ENCODE measurements around the gene RTN4.
A peak's percentile ranks its signal among the peaks of the same experiment; 100 is the strongest.
"Not testable (repeated sequence)": the region's sequence is repeated elsewhere in the genome, so short reads cannot be mapped to it uniquely, and the experiment has no call there.

RTN4 gene

GRCh38 chr2:55003706-55004639, 46.3 kb downstream of the RTN4 start:
- DNase-seq, result no peak

GRCh38 chr2:55001716-55002115, 48.5 kb downstream of the RTN4 start:
- DNase-seq, result no peak

GRCh38 chr2:55000341-55000740, 49.9 kb downstream of the RTN4 start:
- no peak for DNase-seq

GRCh38 chr2:54999182-54999581, 51.1 kb downstream of the RTN4 start:
- DNase-seq, result no peak

DNA sequence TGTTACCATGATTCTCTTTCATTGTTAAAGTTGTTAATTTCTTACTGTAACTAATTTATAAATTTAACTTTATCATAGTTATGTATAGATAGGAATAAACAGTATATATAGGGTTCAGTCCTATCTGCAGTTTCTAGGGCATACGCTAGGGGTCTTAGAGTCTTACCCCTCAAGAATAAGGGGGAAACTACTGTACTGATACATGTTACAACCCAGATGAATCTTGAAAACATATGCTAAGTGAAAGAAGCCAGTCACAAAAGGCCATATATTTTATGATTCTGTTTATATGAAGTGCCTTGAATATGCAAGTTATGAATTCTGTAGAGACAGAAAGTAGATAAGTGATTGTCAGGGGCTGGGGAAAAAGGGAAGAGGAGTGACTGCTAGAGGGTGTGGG, 52.4 kb downstream of the RTN4 start:
- DNase-seq, result no peak

GRCh38 chr2:54995553-54995952, 54.7 kb downstream of the RTN4 start:
- DNase-seq, result no peak

- not testable (repeated sequence) for DNase-seq
Measured at GRCh38 chr2:54990694-54991093, 59.6 kb downstream of the RTN4 start.

DNA sequence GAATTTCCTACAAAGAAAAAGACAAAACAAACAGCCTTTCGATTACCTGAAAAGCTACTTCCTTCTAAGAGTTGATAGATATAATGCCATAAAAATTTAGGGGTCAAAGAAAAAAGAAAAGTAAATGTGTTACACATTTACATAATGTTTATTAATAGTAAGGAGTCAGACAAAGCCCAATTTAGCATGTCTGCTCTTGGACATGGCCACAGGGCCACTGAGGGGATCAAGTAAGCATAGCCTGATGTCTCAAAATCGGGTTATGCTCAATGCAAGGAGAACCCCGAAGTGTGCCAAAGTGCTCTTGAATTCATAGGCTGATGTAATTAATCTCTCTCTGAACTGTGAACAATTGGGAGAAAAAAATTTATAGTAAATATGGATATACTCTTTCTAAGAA, 61.6 kb downstream of the RTN4 start:
- DNase-seq, result no peak

DNA sequence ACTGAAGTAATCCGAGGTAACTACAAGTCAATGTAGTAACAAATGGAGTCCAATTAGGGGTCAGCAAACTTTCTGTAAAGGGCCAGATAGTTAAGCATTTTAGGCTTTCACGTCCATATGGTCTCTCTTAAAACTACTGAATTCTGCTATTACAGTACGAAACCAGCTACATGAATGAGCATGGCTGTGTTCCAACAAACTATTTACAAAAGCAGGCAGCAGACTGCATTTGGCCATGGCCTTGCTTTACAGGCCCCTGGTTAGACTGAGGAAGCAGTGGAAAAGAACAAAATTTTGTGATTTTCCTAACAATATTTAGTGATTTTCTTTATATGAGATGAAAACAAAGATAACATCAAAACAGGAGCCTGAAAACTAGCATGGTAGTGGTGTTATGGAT, 64.0 kb downstream of the RTN4 start:
- no peak for DNase-seq

DNA sequence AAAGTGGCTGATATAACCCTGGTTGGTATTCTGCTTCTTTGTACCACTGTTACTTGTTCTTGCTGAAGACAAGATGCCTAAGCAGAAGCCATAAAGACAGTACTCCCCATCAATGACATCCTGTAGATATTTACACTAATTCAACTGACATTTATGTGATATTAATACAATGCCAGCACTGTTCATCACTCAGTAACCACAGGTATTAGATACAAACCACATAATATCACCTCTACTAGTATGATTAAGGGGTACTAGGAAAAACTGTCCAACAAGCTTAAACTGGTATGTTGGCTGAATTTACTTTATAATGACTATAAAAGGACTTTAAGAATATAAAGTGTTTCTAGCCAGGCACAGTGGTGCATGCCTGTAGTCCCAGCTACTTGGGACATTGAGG, 65.8 kb downstream of the RTN4 start:
- no peak for DNase-seq

GRCh38 chr2:54983345-54984220, 66.7 kb downstream of the RTN4 start:
- no peak for DNase-seq

DNA sequence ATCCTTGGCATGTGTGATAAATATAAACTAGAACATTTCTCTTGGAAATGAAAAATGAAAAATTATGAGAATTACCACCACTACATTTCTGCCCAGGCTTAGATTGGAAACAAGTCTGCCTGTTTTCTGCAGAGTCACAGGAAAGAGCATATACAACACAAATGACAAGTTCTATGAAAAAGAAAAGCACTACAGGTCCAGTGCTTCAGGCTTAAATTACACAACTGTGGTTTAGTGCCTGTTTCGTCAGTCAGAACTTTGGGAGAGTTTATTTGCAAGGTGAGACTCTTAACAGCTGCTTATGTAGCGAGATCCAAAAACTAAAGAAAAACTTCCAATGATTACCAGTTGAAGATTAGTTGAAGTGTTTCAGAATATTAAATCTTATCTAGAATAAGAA, 68.9 kb downstream of the RTN4 start:
- DNase-seq, result no peak

GRCh38 chr2:54979321-54980044, 70.8 kb downstream of the RTN4 start:
- peak; percentile 10 for DNase-seq

GRCh38 chr2:54977149-54977548, 73.1 kb downstream of the RTN4 start:
- DNase-seq, result no peak

- DNase-seq, result no peak
Measured at GRCh38 chr2:54975598-54976492, 74.4 kb downstream of the RTN4 start.

- no peak for DNase-seq
Measured at GRCh38 chr2:54975175-54975574, 75.1 kb downstream of the RTN4 start.

DNA sequence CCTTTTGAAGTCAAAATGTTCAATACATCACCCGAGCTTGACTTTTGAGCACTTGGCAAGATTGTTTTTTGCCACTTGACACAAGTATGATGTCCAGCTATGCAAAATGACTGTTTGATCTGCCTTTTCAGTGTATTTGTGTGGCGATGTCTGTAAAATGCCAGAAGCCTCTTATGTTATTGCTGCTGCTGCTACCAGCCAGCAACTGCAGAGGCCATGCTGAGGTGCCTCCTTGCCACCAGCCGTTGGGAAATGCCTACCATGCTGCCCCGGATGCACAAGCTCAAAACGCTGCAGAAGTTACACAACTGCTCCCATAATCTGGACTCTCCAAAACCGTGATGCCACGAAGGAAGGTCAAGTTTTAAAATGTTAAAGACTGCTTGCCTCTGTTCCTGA, 80.3 kb downstream of the RTN4 start:
- DNase-seq, result no peak

- peak; percentile 32 for DNase-seq
Measured at GRCh38 chr2:54969295-54969939, 80.8 kb downstream of the RTN4 start.

DNA sequence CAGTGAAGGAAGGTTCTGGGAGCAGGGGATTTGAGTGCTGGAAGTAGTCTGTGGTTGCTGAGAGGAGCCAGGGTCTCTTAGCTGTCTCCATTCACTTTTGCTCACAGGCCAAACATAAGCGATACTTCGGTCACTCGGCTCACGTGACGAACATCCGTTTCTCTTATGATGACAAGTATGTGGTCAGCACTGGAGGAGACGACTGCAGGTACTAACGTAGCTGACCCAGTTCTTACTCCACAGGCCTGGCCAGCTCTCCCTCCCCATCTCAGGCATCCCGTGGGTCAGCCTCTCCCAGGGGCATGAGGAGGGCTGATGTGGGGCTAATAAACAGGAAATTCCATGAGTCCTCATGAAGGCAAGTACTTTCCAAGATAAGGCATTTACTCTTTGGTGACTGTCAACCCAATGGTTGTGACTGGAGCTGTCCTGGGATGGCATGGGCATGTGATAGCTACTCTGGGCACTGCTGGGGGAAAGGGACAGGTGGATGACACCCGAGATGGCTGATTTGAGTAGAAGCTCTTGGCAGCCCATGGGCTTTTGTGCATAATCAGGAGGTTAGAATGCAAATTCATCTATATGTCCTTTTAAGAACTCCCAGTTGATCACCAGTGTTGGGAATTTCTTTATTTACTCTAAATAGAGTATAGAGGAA, 81.6 kb downstream of the RTN4 start:
- DNase-seq, result no peak

GRCh38 chr2:54967759-54968365, 82.4 kb downstream of the RTN4 start:
- no peak for DNase-seq

- DNase-seq, result no peak
Measured at GRCh38 chr2:54967269-54967668, 83.0 kb downstream of the RTN4 start.

All from NCI-H2029 treated with DMSO at 0.1 percent for 48 hours (cell line).